Stimulated activated CD8-positive, alpha-beta memory T cell treated with anti-CD3 and anti-CD28 coated beads, Interleukin-7, amount 100 ng/mL, for 1 hour (primary cell): ENCODE results near the gene CACNA1H.
A peak's percentile ranks its signal among the peaks of the same experiment; 100 is the strongest.

Experiments
- DNase-seq, 2 donors: peaks; one replicate each; pipeline ENCODE4 v3.0.0-alpha.2; 2020; ENCODE audit warnings: low read depth in 2 of 2

Gene CACNA1H

GRCh38 chr16:1152651-1153259, at the start of gene CACNA1H:
CACNA1H (plus strand) TSS chr16:1153106; CDS start chr16:1153738, 632 bp downstream.
- peak; percentile 13 to 32 for DNase-seq

- DNase-seq, result no peak
These were observed 49.3 kb upstream of the CACNA1H start for GRCh38 chr16:1103636-1103980.

- DNase-seq, result no peak
These were observed 46.9 kb upstream of the CACNA1H start for GRCh38 chr16:1105888-1106620.

GRCh38 chr16:1106659-1107058, 46.2 kb upstream of the CACNA1H start:
- DNase-seq, result no peak

- DNase-seq, result no peak
These were observed 45.8 kb upstream of the CACNA1H start for GRCh38 chr16:1107141-1107540.

GRCh38 chr16:1107731-1108130, 45.2 kb upstream of the CACNA1H start:
- no peak for DNase-seq

GRCh38 chr16:1108299-1109252, 44.3 kb upstream of the CACNA1H start:
- no peak for DNase-seq

- no peak for DNase-seq
These were observed 43.3 kb upstream of the CACNA1H start for GRCh38 chr16:1109648-1110047.

GRCh38 chr16:1112506-1113184, 40.3 kb upstream of the CACNA1H start:
- no peak for DNase-seq

- DNase-seq, result no peak
These were observed 39.4 kb upstream of the CACNA1H start for GRCh38 chr16:1113489-1113888.

GRCh38 chr16:1113889-1114526, 38.9 kb upstream of the CACNA1H start:
- no peak for DNase-seq

- no peak for DNase-seq
These were observed 36.2 kb upstream of the CACNA1H start for GRCh38 chr16:1116693-1117077.

GRCh38 chr16:1117176-1117900, 35.6 kb upstream of the CACNA1H start:
- DNase-seq, result no peak

GRCh38 chr16:1117926-1118325, 35.0 kb upstream of the CACNA1H start:
- DNase-seq, result no peak

GRCh38 chr16:1119129-1119528, 33.8 kb upstream of the CACNA1H start:
- DNase-seq, result no peak

GRCh38 chr16:1119766-1120576, 32.9 kb upstream of the CACNA1H start:
- no peak for DNase-seq

GRCh38 chr16:1120577-1120941, 32.3 kb upstream of the CACNA1H start:
- no peak for DNase-seq

GRCh38 chr16:1121009-1121408, 31.9 kb upstream of the CACNA1H start:
- no peak for DNase-seq

- DNase-seq, result no peak
These were observed 31.1 kb upstream of the CACNA1H start for GRCh38 chr16:1121601-1122397.
